A549 (cell line): Measurements from ENCODE around the gene GATA2. TPM values are rescaled to one million over a fixed set of nuclear protein-coding genes. Genes with fewer than 3 reads are reported as not detected.

Experiments used
- ATAC-seq, 2 experiments: fragments of 200-7000 bp in 1 of 2; fragments of >200 bp in 1 of 2; cut with Nextera tagmentation in 1 of 2; cut with Tn5 transposase in 1 of 2; 3 replicates each; pipeline versions ENCODE4 v1.8.0 to v1.9.1; 2018 to 2020; ENCODE audit warnings: mild to moderate bottlenecking in 1 of 2, moderate library complexity in 1 of 2
- CTCF ChIA-PET: fragments of 300-600 bp; sonication (Branson Sonifier 250); formaldehyde crosslinking; extraction: SDS; loops from one replicate; lab custom pipeline; 2021; ENCODE audit warnings: antibody characterized with exemption, inconsistent platforms; lab: Yijun Ruan, JAX
- POLR2A ChIA-PET: fragments of 350-600 bp; formaldehyde crosslinking; extraction: SDS; loops from one replicate; lab custom pipeline; 2021; ENCODE audit warnings: antibody characterized with exemption, inconsistent platforms; lab: Yijun Ruan, JAX
- DNase-seq, 2 experiments: peaks; one replicate each; pipeline versions ENCODE4 v3.0.0 to v3.0.0-alpha.2; 2011 to 2016; ENCODE audit warnings: low read depth in 1 of 2, low spot score in 1 of 2
- FAIRE-seq: peaks from 2 replicates; lab custom pipeline; 2011; peaks lifted over from hg19 to GRCh38; lab: Jason Lieb, UNC
- H3K27ac ChIP-seq, 2 experiments: fragments of >200 bp; sonication (Bioruptor Twin); formaldehyde crosslinking; 3 replicates each; pipeline ENCODE4 v1.5.1; 2016 to 2017
- H3K4me1 ChIP-seq: fragments of >200 bp; sonication (Bioruptor Twin); formaldehyde crosslinking; 3 replicates; pipeline ENCODE4 v1.6.1; 2016
- H3K4me2 ChIP-seq: fragments of >200 bp; sonication (Bioruptor Twin); formaldehyde crosslinking; 3 replicates; pipeline ENCODE4 v1.6.1; 2016
- H3K4me3 ChIP-seq: fragments of >200 bp; sonication (Bioruptor Twin); formaldehyde crosslinking; 3 replicates; pipeline ENCODE4 v1.5.1; 2016
- H3K9me3 ChIP-seq: fragments of >200 bp; sonication (Bioruptor Twin); formaldehyde crosslinking; 3 replicates; pipeline ENCODE4 v1.6.1; 2016
- CBX2 ChIP-seq: fragments of 200-600 bp; sonication (generic); IDR thresholded peaks from 2 replicates; pipeline ENCODE4 v1.6.1; 2016; ENCODE audit warnings: low read depth, mild to moderate bottlenecking, borderline replicate concordance
- CEBPB ChIP-seq, 2 experiments: fragments of >200 bp in 1 of 2; sonication (Bioruptor Twin) in 1 of 2; formaldehyde crosslinking in 1 of 2; IDR thresholded peaks; 2 replicates each; pipeline ENCODE4 v1.6.1; 2012 to 2016
- GATA3 ChIP-seq: IDR thresholded peaks from 2 replicates; pipeline ENCODE4 v1.6.1; 2012; ENCODE audit warnings: borderline replicate concordance
- HOXB13 ChIP-seq: fragments of 250-450 bp; sonication (Bioruptor Pico); IDR thresholded peaks from 2 replicates; pipeline ENCODE4 v1.5.0; 2020; ENCODE audit warnings: low read depth, mild to moderate bottlenecking, moderate library complexity
- JUNB ChIP-seq: fragments of >200 bp; sonication (Bioruptor Twin); formaldehyde crosslinking; IDR thresholded peaks from 2 replicates; pipeline ENCODE4 v1.6.1; 2016
- KDM1A ChIP-seq: fragments of 200-600 bp; sonication (generic); IDR thresholded peaks from 2 replicates; pipeline ENCODE4 v1.6.1; 2016; ENCODE audit warnings: low read depth, mild to moderate bottlenecking
- MAFK ChIP-seq: fragments of 450-650 bp; IDR thresholded peaks from 2 replicates; pipeline ENCODE4 v1.6.1; 2014; ENCODE audit not compliant: partially characterized antibody
- NFE2L2 ChIP-seq: fragments of 150-350 bp; conservative IDR thresholded peaks from 2 replicates; pipeline ENCODE4 v1.6.1; 2014; ENCODE audit warnings: low read length
- NR3C1 ChIP-seq: fragments of >200 bp; sonication (Bioruptor Twin); formaldehyde crosslinking; IDR thresholded peaks from 3 replicates; pipeline ENCODE4 v1.6.1; 2017
- RNF2 ChIP-seq: fragments of 200-600 bp; sonication (generic); IDR thresholded peaks from 2 replicates; pipeline ENCODE4 v1.6.1; 2016; ENCODE audit warnings: low read depth, mild to moderate bottlenecking, antibody characterized with exemption, moderate library complexity, borderline replicate concordance
- TP53 ChIP-seq: fragments of 250-450 bp; sonication (Bioruptor Pico); IDR thresholded peaks from 2 replicates; pipeline ENCODE4 v1.5.0; 2021; ENCODE audit warnings: mild to moderate bottlenecking, moderate library complexity
- ZFP36 ChIP-seq: fragments of 450-650 bp; IDR thresholded peaks from 2 replicates; pipeline ENCODE4 v1.6.1; 2014; ENCODE audit warnings: borderline replicate concordance; ENCODE audit not compliant: partially characterized antibody
- WGBS: methylation state at CpG from one replicate; pipeline ENCODE4 v1.1.6; 2017; ENCODE audit errors: missing lambda C conversion rate; 5-methylcytosine and 5-hydroxymethylcytosine counted together
- polyA plus RNA-seq, 4 experiments: library from polyadenylated mRNA; depleted of rRNA in 3 of 4; stranded (reverse); fragments of >200 nt; fragmentation: RNase III in 1 of 4; extraction: RNeasy Plus Mini Kit Qiagen cat#74134 plus additional on column Dnase treatment in 1 of 4; gene quantifications; 2 replicates in 3 of 4; 3 replicates in 1 of 4; pipeline ENCODE4 v1.2.3, GENCODE V29; 2011 to 2017
- TF ChIP-seq, protein P1 (sequence below): fragments of >200 bp; sonication (Bioruptor Twin); formaldehyde crosslinking; IDR thresholded peaks from 3 replicates; pipeline ENCODE4 v1.5.1; 2016
- TF ChIP-seq, protein P2 (sequence below): IDR thresholded peaks from 2 replicates; pipeline ENCODE4 v1.6.1; 2012
- TF ChIP-seq, protein P3 (sequence below): IDR thresholded peaks from 2 replicates; pipeline ENCODE4 v1.6.1; 2012; ENCODE audit warnings: low read depth, borderline replicate concordance
- TF ChIP-seq, protein P4 (sequence below): fragments of 150-350 bp; IDR thresholded peaks from 2 replicates; pipeline ENCODE4 v1.6.1; 2014; ENCODE audit warnings: low read depth, mild to moderate bottlenecking, low read length
- TF ChIP-seq, protein P5 (sequence below): fragments of 200-600 bp; sonication (generic); IDR thresholded peaks from 2 replicates; pipeline ENCODE4 v1.6.1; 2016; ENCODE audit warnings: antibody characterized with exemption, mild to moderate bottlenecking, moderate library complexity
- TF ChIP-seq, protein P6 (sequence below): fragments of >200 bp; sonication (Bioruptor Twin); formaldehyde crosslinking; IDR thresholded peaks from 3 replicates; pipeline ENCODE4 v1.6.1; 2016

Gene GATA2
- polyA plus RNA-seq, 2 of the 4 experiments (the other 2 are of a cell fraction): 0.68 to 4.9 TPM

DNA sequence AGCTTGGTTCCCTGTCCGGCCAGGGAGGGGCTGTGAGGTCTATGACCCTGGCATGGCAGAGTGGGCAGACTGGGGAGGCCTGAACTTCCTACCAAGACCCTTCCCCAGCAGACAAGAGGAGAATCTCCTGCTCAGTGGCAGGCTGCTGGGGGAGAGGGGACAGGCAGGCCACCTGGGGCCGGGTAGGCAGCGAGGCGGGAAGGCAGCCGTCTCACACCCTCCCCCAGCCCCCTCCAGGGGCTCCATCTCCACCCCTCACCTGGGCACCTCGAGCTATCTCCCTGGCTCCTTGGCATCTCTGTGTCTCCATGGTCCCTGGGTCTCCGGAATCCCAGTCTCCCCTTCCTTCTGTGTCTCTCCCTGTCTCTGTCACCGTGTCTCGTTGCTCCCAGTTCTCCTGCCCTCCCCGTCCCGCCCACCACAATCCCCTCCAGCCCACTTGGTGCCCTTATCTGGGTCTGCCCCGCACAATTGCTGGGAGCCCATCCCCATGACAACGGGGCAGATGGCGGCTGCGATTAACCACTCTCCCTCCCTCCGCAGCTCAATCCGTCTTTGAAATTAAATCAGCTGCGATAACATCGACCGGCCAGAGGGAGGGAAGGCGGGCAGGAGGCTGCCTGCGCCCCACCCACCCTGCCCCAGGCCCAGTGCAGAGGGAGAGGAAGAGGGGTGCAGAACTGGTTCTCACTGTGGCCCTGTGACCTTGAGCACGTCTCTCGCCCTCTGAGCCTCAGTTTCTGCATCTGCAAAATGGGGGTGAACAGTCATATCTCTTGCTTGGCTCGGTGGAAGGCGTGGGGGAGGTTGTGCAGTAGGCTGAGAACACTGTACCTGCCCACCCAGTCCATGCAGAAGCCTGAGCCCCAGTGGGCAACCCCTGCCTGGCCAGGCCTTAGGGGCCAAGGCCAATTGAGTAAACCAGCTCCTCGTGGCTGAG is 36.0 kb downstream of the GATA2 start:
- Histone ChIP-seq H3K4me1 (no peaks in the 10 kb centered on the region), H3K27ac (no peak overlapping the region), H3K4me2 (no peak overlapping the region), H3K9me3 (no peaks in the 10 kb centered on the region), H3K4me3 (no peak overlapping the region)
- DNase-seq: no peak
- TF ChIP-seq ZFP36: no peak
- TF ChIP-seq KDM1A: no peak
- TF ChIP-seq, protein P1, sequence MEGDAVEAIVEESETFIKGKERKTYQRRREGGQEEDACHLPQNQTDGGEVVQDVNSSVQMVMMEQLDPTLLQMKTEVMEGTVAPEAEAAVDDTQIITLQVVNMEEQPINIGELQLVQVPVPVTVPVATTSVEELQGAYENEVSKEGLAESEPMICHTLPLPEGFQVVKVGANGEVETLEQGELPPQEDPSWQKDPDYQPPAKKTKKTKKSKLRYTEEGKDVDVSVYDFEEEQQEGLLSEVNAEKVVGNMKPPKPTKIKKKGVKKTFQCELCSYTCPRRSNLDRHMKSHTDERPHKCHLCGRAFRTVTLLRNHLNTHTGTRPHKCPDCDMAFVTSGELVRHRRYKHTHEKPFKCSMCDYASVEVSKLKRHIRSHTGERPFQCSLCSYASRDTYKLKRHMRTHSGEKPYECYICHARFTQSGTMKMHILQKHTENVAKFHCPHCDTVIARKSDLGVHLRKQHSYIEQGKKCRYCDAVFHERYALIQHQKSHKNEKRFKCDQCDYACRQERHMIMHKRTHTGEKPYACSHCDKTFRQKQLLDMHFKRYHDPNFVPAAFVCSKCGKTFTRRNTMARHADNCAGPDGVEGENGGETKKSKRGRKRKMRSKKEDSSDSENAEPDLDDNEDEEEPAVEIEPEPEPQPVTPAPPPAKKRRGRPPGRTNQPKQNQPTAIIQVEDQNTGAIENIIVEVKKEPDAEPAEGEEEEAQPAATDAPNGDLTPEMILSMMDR: no peak
- no peak for TF ChIP-seq RNF2
- no peak for TF ChIP-seq JUNB
- TF ChIP-seq, protein P2, sequence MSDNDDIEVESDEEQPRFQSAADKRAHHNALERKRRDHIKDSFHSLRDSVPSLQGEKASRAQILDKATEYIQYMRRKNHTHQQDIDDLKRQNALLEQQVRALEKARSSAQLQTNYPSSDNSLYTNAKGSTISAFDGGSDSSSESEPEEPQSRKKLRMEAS: no peak
- no peak for TF ChIP-seq TP53 (CRISPR knock-in tag)
- TF ChIP-seq, protein P3, sequence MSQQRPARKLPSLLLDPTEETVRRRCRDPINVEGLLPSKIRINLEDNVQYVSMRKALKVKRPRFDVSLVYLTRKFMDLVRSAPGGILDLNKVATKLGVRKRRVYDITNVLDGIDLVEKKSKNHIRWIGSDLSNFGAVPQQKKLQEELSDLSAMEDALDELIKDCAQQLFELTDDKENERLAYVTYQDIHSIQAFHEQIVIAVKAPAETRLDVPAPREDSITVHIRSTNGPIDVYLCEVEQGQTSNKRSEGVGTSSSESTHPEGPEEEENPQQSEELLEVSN: no peak
- TF ChIP-seq, protein P4, sequence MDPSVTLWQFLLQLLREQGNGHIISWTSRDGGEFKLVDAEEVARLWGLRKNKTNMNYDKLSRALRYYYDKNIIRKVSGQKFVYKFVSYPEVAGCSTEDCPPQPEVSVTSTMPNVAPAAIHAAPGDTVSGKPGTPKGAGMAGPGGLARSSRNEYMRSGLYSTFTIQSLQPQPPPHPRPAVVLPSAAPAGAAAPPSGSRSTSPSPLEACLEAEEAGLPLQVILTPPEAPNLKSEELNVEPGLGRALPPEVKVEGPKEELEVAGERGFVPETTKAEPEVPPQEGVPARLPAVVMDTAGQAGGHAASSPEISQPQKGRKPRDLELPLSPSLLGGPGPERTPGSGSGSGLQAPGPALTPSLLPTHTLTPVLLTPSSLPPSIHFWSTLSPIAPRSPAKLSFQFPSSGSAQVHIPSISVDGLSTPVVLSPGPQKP: no peak
- no peak for TF ChIP-seq CBX2
- POLR2A ChIA-PET: interaction anchor here (0.6 kb wide), 1 partner anchor 246 kb away, joined by 3 read pairs; no protein-coding TSS in a partner anchor
- CTCF ChIA-PET: interaction anchor here (1.5 kb wide), 1 partner anchor 40 kb away, joined by 4 read pairs; no protein-coding TSS in a partner anchor
- 69% methylated on average over 17 of the region's 27 CpGs for WGBS
- ATAC-seq: no peak
- FAIRE-seq: no peak

DNA sequence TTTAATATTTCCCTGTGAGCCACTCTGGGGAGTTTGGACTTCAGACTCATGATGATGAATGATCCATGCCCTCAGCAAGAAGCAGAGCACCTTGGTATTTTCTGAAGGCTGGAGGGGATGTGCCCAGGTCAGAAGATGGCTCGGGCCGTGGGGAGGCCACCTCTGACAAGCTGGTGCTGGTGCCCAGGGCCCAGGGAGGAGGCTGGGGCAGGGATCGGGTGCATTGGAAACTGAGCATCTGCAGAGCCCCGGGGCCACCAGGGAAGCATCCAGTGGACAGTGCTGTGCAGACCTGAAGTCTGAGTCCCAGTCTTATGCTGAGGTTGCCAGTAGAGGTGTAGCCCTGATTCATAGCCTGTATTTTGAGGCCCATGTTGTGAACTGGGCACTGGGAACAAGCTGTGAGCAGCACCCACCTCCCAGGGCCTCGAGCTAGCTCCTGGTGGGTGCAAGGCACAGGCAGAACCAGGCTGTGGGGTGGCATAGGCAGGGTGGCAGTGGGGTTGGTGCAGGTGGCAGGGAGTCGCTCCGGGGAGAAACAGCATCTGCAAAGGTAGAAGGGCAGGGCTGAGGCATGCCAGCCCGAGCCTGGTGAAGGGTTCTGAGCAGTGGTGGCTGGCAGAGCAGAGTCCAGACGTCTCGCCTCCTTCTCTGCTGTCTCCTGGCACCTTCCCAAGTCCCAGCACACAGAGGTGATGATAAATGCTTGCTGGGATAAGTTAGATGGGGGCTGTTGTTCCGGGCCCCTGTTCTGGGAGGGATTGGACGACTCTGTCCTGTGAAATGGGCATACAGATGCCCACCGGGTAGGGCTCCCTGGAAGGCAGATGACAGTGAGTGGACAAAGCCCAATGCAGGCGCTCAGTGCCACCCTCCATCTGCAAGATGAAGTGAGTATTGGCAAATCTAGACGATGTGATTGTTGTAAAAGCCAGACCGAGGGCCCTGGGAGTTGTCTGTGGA is 36.9 kb downstream of the GATA2 start:
- ChIA-PET CTCF (interaction anchor here (1.0 kb wide), 1 partner anchor 14 kb away, joined by 3 read pairs; no protein-coding TSS in a partner anchor), POLR2A (no interaction called here)
- ATAC-seq: peak; percentile 16 to 38; a peak in 4 of 6 replicates
- Histone ChIP-seq H3K27ac (no peak overlapping the region), H3K4me3 (no peak overlapping the region), H3K4me1 (no peaks in the 10 kb centered on the region), H3K4me2 (no peak overlapping the region), H3K9me3 (no peaks in the 10 kb centered on the region)
- 36% methylated on average over 8 of the region's 16 CpGs for WGBS
- no peak for FAIRE-seq
- no peak for DNase-seq
- TF ChIP-seq NFE2L2: no peak
- TF ChIP-seq, protein P5, sequence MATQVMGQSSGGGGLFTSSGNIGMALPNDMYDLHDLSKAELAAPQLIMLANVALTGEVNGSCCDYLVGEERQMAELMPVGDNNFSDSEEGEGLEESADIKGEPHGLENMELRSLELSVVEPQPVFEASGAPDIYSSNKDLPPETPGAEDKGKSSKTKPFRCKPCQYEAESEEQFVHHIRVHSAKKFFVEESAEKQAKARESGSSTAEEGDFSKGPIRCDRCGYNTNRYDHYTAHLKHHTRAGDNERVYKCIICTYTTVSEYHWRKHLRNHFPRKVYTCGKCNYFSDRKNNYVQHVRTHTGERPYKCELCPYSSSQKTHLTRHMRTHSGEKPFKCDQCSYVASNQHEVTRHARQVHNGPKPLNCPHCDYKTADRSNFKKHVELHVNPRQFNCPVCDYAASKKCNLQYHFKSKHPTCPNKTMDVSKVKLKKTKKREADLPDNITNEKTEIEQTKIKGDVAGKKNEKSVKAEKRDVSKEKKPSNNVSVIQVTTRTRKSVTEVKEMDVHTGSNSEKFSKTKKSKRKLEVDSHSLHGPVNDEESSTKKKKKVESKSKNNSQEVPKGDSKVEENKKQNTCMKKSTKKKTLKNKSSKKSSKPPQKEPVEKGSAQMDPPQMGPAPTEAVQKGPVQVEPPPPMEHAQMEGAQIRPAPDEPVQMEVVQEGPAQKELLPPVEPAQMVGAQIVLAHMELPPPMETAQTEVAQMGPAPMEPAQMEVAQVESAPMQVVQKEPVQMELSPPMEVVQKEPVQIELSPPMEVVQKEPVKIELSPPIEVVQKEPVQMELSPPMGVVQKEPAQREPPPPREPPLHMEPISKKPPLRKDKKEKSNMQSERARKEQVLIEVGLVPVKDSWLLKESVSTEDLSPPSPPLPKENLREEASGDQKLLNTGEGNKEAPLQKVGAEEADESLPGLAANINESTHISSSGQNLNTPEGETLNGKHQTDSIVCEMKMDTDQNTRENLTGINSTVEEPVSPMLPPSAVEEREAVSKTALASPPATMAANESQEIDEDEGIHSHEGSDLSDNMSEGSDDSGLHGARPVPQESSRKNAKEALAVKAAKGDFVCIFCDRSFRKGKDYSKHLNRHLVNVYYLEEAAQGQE: no peak
- TF ChIP-seq HOXB13 (CRISPR knock-in tag): no peak
- no peak for TF ChIP-seq CEBPB (IDR thresholded peaks at IDR 0.05)
- no peak for TF ChIP-seq RNF2
- TF ChIP-seq KDM1A: no peak
- no peak for TF ChIP-seq GATA3
- TF ChIP-seq, protein P1: no peak
- TF ChIP-seq, protein P6, sequence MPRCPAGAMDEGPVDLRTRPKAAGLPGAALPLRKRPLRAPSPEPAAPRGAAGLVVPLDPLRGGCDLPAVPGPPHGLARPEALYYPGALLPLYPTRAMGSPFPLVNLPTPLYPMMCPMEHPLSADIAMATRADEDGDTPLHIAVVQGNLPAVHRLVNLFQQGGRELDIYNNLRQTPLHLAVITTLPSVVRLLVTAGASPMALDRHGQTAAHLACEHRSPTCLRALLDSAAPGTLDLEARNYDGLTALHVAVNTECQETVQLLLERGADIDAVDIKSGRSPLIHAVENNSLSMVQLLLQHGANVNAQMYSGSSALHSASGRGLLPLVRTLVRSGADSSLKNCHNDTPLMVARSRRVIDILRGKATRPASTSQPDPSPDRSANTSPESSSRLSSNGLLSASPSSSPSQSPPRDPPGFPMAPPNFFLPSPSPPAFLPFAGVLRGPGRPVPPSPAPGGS: no peak
- TF ChIP-seq, protein P2: no peak
- no peak for TF ChIP-seq MAFK
- no peak for TF ChIP-seq NR3C1
- no peak for TF ChIP-seq CBX2
